Fibroblast of mammary gland (primary cell): ENCODE data around the gene TMEM185B.

Source experiments
- DNase-seq: peaks from one replicate; pipeline ENCODE4 v3.0.0-alpha.2; 2010; ENCODE audit warnings: low read depth
- H3K4me3 ChIP-seq: 2 replicates; pipeline ENCODE4 v1.5.1; 2011; ENCODE audit warnings: low read depth, mild to moderate bottlenecking, low read length, moderate library complexity; ENCODE audit not compliant: control insufficient read depth
- CTCF ChIP-seq: conservative IDR thresholded peaks from 2 replicates; pipeline ENCODE4 v1.5.1; 2011; ENCODE audit warnings: low read depth, low read length, inconsistent platforms; ENCODE audit not compliant: control insufficient read depth, insufficient read depth

Gene TMEM185B

GRCh38 chr2:120231974-120232635 is 8.9 kb upstream of the TMEM185B start:
- peak; percentile 50 for DNase-seq
- no peak for TF ChIP-seq CTCF
- H3K4me3 ChIP-seq: peak overlapping the region; percentile 50

DNA sequence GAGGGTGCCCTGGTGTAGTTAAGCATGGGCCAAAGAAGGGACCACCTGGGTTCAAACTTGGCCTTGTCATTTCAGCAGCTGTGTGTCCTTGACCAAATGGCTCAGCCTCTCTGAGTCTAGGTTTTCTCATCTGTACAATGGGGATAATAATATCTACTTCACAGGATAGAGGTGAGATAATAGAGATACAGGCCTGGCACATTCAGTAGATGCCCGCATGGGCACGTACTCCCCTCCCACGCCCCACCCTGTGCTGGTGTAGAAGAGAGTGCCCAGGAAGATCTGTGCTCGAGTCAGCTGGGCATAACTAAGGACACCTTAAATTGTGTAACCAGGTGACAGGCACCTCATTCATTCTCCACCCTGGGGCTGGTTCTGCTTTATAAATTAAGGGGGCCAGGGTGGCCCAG is 8.4 kb upstream of the TMEM185B start:
- no peak for TF ChIP-seq CTCF
- no peak for DNase-seq
- no peak overlapping the region for H3K4me3 ChIP-seq

DNA sequence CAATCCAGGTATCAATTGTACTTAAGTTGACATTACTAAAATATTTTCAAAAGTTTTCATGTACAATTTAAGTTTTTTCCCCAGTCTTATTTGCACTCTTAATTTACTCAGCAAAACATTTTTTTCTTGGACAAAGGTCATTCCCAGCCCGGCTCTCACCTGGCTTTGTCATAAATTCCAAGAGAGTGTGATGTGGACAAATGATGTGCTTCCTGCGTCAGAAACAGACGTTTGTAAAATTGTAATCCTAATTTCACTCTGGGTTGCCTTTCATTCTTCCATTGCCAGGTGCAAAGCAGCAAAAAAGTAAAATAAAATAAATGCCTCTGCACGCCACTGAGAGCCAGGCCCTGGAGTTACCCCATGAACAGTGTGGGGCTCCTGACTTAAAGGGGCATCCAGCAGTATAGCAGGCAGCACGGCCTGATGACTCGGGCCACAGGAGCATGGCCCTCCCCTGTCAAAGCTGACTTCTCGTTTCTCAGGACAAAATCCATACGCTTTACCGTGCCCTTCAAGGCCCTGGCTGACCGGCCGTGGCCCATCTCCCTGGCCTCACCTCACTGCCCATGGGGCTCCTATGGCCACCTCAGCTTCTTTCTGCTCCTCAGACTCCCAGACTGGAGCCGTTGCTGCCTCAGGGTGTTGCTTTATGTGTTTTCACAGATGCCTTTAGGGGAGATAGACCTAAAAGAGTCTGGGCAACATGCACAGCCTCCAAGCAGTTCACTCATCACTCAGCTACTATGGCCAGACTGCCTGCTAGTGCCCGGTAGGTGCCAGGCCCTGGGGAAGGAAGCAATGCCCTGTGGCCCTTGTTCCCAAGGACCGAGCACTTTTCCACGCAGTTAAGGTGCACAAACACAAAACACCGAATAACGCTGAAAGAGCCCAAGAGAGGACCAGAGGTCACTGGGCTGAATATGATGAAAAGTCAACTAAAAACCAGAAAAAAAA is 7.6 kb upstream of the TMEM185B start:
- no peak overlapping the region for H3K4me3 ChIP-seq
- TF ChIP-seq CTCF: no peak
- DNase-seq: no peak

GRCh38 chr2:120229341-120229740 is 6.1 kb upstream of the TMEM185B start:
- no peak overlapping the region for H3K4me3 ChIP-seq
- no peak for DNase-seq
- TF ChIP-seq CTCF: no peak

DNA sequence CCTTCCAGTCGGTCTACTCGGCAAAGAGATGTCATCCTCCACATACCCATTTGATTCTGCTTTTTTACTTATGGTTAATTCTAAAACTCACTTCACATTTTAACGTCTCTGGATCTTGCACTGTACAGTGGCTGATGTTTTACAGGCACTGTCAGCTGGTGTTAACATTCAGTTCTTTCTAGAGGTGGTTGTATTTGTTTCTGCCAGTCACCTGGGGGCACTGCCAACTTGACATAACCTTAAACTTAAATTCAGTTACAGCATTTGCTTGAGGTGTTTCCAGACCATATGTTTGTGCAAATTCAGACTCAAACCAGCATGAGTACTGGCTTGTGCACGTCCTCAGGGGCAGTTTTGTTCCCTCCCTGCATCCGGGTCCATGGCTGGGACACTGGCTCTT is 5.3 kb upstream of the TMEM185B start:
- H3K4me3 ChIP-seq: no peak overlapping the region
- no peak for DNase-seq
- no peak for TF ChIP-seq CTCF

GRCh38 chr2:120227111-120227991 is 4.2 kb upstream of the TMEM185B start:
- DNase-seq: no peak
- H3K4me3 ChIP-seq: no peak overlapping the region
- no peak for TF ChIP-seq CTCF
